GM23338 (cell line): ENCODE measurements around the gene TMEM213.

Experiments used
- CREB1 ChIP-seq: fragments of 250-450 bp; sonication (Bioruptor Pico); IDR thresholded peaks from 2 replicates; pipeline ENCODE4 v1.5.0; 2020; ENCODE audit warnings: low read depth, mild to moderate bottlenecking, moderate library complexity
- CTCF ChIP-seq, 2 experiments: fragments of 200-600 bp in 1 of 2; sonication (generic) in 1 of 2; conservative IDR thresholded peaks; 2 replicates each; pipeline versions ENCODE4 v1.5.1 to v1.6.1; 2016 to 2017; ENCODE audit warnings: antibody characterized with exemption in 2 of 2, low read depth in 2 of 2, mild to moderate bottlenecking in 2 of 2, moderate library complexity in 1 of 2
- ETS1 ChIP-seq: IDR thresholded peaks from 2 replicates; pipeline ENCODE4 v1.6.1; 2016; ENCODE audit warnings: antibody characterized with exemption
- EZH2 ChIP-seq: fragments of 200-600 bp; sonication (generic); IDR thresholded peaks from one replicate; pipeline ENCODE4 v1.8.0; 2017; ENCODE audit warnings: antibody characterized with exemption, mild to moderate bottlenecking, low read depth; ENCODE audit not compliant: unreplicated experiment
- EZH2phosphoT487 ChIP-seq: fragments of 200-600 bp; sonication (generic); IDR thresholded peaks from one replicate; pipeline ENCODE4 v1.8.1; 2018; ENCODE audit warnings: antibody characterized with exemption; ENCODE audit not compliant: unreplicated experiment
- JUNB ChIP-seq: IDR thresholded peaks from one replicate; pipeline ENCODE4 v1.6.1; 2016; ENCODE audit warnings: antibody characterized with exemption; ENCODE audit not compliant: unreplicated experiment
- NANOG ChIP-seq: IDR thresholded peaks from 2 replicates; pipeline ENCODE4 v1.6.1; 2016; ENCODE audit warnings: antibody characterized with exemption, borderline replicate concordance
- POLR2AphosphoS5 ChIP-seq: IDR thresholded peaks from 2 replicates; pipeline ENCODE4 v1.6.1; 2016; ENCODE audit warnings: antibody characterized with exemption, low read depth
- REST ChIP-seq: IDR thresholded peaks from one replicate; pipeline ENCODE4 v1.6.1; 2018; ENCODE audit warnings: antibody characterized with exemption; ENCODE audit not compliant: unreplicated experiment

GRCh38 chr7:138869353-138869752, 71.6 kb downstream of the TMEM213 start:
- TF ChIP-seq POLR2AphosphoS5 (no peak), CTCF (conservative IDR thresholded peaks at IDR 0.05; ENCODE audit: low read depth in 2 of 2) (no peak), EZH2phosphoT487 (no peak), EZH2 (no peak), REST (no peak), JUNB (no peak), ETS1 (no peak), CREB1 (CRISPR knock-in tag) (no peak), NANOG (no peak)
